ENCODE measurements around the gene SLC22A23.
A peak's percentile ranks its signal among the peaks of the same experiment; 100 is the strongest.

SLC22A23 gene

GRCh38 chr6:3426091-3426926, 30.5 kb downstream of the SLC22A23 start:
- peak overlapping the region; percentile 66 for H3K27ac ChIP-seq
- DNase-seq (ENCODE audit: low spot score) = peak; percentile 66
- ChIA-PET POLR2A (ENCODE audit: low non-redundant PET) (no interaction called here), CTCF (interaction anchor here (0.6 kb wide), 1 partner anchor 192 kb away, joined by 4 read pairs; no protein-coding TSS in a partner anchor)
- no peak for TF ChIP-seq CTCF (conservative IDR thresholded peaks at IDR 0.05; ENCODE audit: low read depth)

- no peak for DNase-seq (ENCODE audit: low spot score)
- POLR2A ChIA-PET (ENCODE audit: low non-redundant PET) = no interaction called here
- no peak overlapping the region for H3K27ac ChIP-seq
- no peak for TF ChIP-seq CTCF (conservative IDR thresholded peaks at IDR 0.05; ENCODE audit: low read depth)
- CTCF ChIA-PET = no interaction called here
Observed at GRCh38 chr6:3425574-3425973, 31.3 kb downstream of the SLC22A23 start.

GRCh38 chr6:3424185-3424927, 32.5 kb downstream of the SLC22A23 start:
- peak overlapping the region; percentile 23; the same call in 1 of the 2 replicates for H3K27ac ChIP-seq
- ChIA-PET CTCF (interaction anchor here (0.7 kb wide), 1 partner anchor 508 kb away, joined by 3 read pairs; no protein-coding TSS in a partner anchor), POLR2A (ENCODE audit: low non-redundant PET) (no interaction called here)
- DNase-seq (ENCODE audit: low spot score) = no peak
- TF ChIP-seq CTCF (conservative IDR thresholded peaks at IDR 0.05; ENCODE audit: low read depth) = no peak

- ChIA-PET CTCF (interaction anchor here (0.7 kb wide), 1 partner anchor 509 kb away, joined by 3 read pairs; no protein-coding TSS in a partner anchor), POLR2A (ENCODE audit: low non-redundant PET) (no interaction called here)
- TF ChIP-seq CTCF (conservative IDR thresholded peaks at IDR 0.05; ENCODE audit: low read depth) = no peak
- H3K27ac ChIP-seq = peak overlapping the region; percentile 23; the same call in 1 of the 2 replicates
- DNase-seq (ENCODE audit: low spot score) = no peak
Observed at GRCh38 chr6:3423439-3424184, 33.2 kb downstream of the SLC22A23 start.

- H3K27ac ChIP-seq = no peak overlapping the region
- ChIA-PET CTCF (no interaction called here), POLR2A (ENCODE audit: low non-redundant PET) (no interaction called here)
- DNase-seq (ENCODE audit: low spot score) = no peak
- TF ChIP-seq CTCF (conservative IDR thresholded peaks at IDR 0.05; ENCODE audit: low read depth) = no peak
Observed at GRCh38 chr6:3422435-3423070, 34.3 kb downstream of the SLC22A23 start.
